H1 (cell line): ENCODE results near the gene SPAG4. TPM values are rescaled to one million over a fixed set of nuclear protein-coding genes. Genes with fewer than 3 reads are reported as not detected.

Experiments
- JUN ChIP-seq: IDR thresholded peaks from 2 replicates; pipeline ENCODE4 v1.6.1; 2011; ENCODE audit warnings: low read depth, mild to moderate bottlenecking, improper control_type of control experiment, low read length
- KDM1A ChIP-seq: fragments of 200-600, 300-600 bp; sonication (generic); IDR thresholded peaks from 2 replicates; pipeline ENCODE4 v1.7.1; 2016; ENCODE audit warnings: mild to moderate bottlenecking, low read length, borderline replicate concordance
- polyA plus RNA-seq, 7 experiments: library from polyadenylated mRNA; depleted of rRNA in 3 of 7; stranded (reverse) in 5 of 7; unstranded in 2 of 7; fragments of >200 nt in 5 of 7; fragments of 200-250 nt in 2 of 7; gene quantifications; 1 replicate in 5 of 7; 2 replicates in 1 of 7; 4 replicates in 1 of 7; pipeline versions ENCODE4 v1.2.1 to v1.2.3, GENCODE V29; 2011 to 2013; ENCODE audit warnings: missing spikeins in 2 of 7, mixed read lengths in 2 of 7
- total RNA-seq: library from RNA; stranded (reverse); fragmentation: NEBNext Ultra II Directional; extraction: Animal tissue kit (Norgen Biotek cat#: 25700); gene quantifications from 2 replicates; pipeline ENCODE4 v1.2.1, GENCODE V29; 2021

The SPAG4 gene
- total and polyA plus RNA-seq, 2 of the 8 experiments (the other 6 are each of a cell fraction or from before 2014, with no cell fraction given), result 2.4 to 6.0 TPM

GRCh38 chr20:35607003-35607735 lies 8.5 kb upstream of the SPAG4 start (continued):
- TF ChIP-seq KDM1A (no peak), JUN (no peak)
